Measurements from ENCODE around the gene NOL12.
"Not testable (repeated sequence)": the region's sequence is repeated elsewhere in the genome, so short reads cannot be mapped to it uniquely, and the experiment has no call there.

NOL12 gene

GRCh38 chr22:37690407-37690806 lies 4.3 kb downstream of the NOL12 start:
- no peak overlapping the region for H3K27ac ChIP-seq
- TF ChIP-seq, protein P1, sequence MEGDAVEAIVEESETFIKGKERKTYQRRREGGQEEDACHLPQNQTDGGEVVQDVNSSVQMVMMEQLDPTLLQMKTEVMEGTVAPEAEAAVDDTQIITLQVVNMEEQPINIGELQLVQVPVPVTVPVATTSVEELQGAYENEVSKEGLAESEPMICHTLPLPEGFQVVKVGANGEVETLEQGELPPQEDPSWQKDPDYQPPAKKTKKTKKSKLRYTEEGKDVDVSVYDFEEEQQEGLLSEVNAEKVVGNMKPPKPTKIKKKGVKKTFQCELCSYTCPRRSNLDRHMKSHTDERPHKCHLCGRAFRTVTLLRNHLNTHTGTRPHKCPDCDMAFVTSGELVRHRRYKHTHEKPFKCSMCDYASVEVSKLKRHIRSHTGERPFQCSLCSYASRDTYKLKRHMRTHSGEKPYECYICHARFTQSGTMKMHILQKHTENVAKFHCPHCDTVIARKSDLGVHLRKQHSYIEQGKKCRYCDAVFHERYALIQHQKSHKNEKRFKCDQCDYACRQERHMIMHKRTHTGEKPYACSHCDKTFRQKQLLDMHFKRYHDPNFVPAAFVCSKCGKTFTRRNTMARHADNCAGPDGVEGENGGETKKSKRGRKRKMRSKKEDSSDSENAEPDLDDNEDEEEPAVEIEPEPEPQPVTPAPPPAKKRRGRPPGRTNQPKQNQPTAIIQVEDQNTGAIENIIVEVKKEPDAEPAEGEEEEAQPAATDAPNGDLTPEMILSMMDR (conservative IDR thresholded peaks at IDR 0.05): no peak

GRCh38 chr22:37690901-37691504 lies 4.9 kb downstream of the NOL12 start:
- no peak overlapping the region for H3K27ac ChIP-seq
- TF ChIP-seq, protein P1 (conservative IDR thresholded peaks at IDR 0.05): no peak

DNA sequence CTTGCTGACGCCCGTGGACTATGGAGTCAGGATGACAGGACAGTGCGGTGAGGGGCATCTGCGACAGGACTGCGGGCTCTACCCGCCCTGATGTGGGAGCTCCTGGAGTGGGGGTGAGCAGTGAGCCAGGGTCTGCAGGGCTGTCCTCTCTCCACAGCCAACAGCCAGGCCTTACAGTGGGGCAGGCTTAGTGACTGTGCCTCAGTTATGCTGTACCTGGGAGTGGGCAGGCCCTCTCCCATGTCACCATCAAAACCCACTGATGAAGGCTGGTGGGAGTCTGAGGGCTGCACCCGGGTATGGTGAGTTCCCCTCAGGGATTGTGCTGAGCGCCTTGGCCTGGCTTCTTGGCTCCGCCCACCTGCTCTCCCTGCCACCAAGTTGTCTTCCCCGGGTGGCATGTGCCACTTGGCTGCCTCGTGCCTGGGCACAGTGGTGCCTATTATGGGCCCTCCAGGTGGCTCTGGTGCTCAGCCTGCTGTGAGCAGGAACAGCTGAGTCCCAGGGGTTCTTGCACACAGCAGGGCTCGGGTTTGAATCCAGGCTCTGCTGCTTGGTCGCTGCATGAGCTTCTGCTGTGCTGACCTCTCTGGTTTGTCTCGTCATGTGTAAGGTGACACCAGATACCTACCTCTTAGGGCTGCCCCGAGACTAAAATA lies 6.6 kb downstream of the NOL12 start:
- TF ChIP-seq, protein P1 (conservative IDR thresholded peaks at IDR 0.05): no peak
- H3K27ac ChIP-seq: no peak overlapping the region

GRCh38 chr22:37694131-37694530 lies 8.0 kb downstream of the NOL12 start:
- H3K27ac ChIP-seq: not testable (repeated sequence)

DNA sequence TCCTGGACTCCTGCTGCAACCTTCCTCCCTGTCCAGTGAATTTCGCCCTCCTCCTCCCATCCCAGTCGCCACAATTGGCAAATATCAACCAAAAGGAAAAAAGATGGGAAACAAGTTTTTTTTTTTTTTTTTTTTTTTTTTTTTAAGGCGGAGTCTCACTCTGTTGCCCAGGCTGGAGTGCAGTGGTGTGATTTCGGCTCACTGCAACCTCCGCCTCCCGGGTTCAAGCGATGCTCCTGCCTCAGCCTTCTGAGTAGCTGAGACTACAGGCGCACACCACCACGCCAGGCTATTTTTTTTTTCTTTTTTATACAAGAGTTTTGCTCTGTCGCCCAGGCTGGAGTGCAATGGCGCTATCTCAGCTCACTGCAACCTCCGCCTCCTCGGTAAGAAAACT lies 10.1 kb downstream of the NOL12 start:
- H3K27ac ChIP-seq: not testable (repeated sequence)

GRCh38 chr22:37696657-37697537 lies 10.8 kb downstream of the NOL12 start, which contains the start of gene TRIOBP:
TRIOBP (plus strand) TSS chr22:37697048; CDS start chr22:37701366, 4,318 bp downstream.
- H3K27ac ChIP-seq: no peak within 1 kb of the TSS
- TF ChIP-seq, protein P1 (conservative IDR thresholded peaks at IDR 0.05): peak; percentile 17; the same call in 1 of the 2 replicates

DNA sequence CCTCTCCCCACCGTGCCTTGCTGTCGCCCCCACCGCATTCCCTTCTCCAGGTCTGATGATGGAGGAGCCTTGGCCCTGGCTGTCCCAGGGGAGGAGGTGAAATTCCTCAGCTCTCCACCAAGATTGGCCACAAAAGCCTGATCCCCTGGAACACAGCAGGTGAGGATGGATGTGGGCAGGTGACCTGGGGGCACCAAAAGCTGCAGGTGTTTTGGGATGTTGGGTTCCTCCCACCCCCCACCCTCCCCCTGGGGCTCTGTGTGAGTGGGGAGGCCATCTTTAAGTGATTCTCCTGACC lies 11.3 kb downstream of the NOL12 start:
- no peak overlapping the region for H3K27ac ChIP-seq
- TF ChIP-seq, protein P1 (conservative IDR thresholded peaks at IDR 0.05): no peak

DNA sequence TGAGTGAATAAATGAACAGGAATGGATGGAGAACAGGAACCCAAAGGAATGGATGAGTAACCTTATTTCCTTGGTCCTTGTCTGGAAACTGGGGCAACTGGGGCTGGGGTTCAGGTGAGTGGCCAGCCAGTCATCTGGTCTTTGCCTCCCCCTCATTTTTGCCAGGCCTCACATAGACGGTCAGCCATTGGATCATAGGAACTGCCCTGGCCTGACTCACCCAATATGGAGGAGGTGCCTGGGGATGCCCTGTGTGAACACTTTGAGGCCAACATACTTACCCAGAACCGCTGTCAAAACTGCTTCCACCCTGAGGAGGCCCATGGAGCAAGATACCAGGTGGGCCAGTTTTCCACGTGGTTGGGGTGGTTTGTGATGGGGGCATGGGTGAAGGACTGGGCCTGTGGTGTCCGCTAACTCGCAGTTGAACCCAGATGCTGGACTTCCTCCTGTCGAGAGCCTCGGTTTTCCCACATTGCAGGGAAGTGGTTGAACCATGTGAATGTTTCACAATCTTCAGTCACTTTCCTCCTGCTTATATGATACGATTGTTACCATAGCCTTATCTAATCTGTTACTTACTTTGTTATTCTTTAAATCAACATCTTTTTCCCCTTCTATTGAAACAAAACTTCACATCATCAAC lies 15.1 kb downstream of the NOL12 start:
- TF ChIP-seq, protein P1 (conservative IDR thresholded peaks at IDR 0.05): no peak
- no peak overlapping the region for H3K27ac ChIP-seq

Data from VCaP (cell line).